Measurements from ENCODE around the gene KCNH1. TPM values are rescaled to one million over a fixed set of nuclear protein-coding genes. Genes with fewer than 3 reads are reported as not detected.
A peak's percentile ranks its signal among the peaks of the same experiment; 100 is the strongest.

Gene KCNH1
- total RNA-seq, 4 donors from 2014 or later = 0.53 to 16.5 (median 2.4) TPM

DNA sequence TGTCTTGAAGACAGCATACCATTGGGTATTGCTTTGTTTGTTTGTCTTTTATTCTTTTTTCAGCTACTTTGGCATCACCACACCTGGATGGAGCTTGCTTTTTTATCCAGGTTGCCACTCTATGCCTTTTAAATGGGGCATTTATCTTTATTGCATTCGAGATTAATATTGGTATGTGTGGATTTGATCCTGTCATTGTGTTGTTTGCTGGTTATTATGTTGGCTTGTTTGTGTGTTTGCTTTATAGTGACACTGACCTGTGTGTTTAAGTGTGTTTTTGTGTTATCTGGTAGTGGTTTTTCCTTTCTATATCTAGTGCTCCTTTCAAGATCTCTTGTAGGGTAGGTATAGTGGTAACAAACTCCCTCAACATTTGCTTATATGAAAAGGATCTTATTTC, 24.9 kb upstream of the KCNH1 start:
- no peak overlapping the region for H3K4me3 ChIP-seq
- no peak for TF ChIP-seq POLR2A (IDR thresholded peaks at IDR 0.05)
- TF ChIP-seq, protein P1, sequence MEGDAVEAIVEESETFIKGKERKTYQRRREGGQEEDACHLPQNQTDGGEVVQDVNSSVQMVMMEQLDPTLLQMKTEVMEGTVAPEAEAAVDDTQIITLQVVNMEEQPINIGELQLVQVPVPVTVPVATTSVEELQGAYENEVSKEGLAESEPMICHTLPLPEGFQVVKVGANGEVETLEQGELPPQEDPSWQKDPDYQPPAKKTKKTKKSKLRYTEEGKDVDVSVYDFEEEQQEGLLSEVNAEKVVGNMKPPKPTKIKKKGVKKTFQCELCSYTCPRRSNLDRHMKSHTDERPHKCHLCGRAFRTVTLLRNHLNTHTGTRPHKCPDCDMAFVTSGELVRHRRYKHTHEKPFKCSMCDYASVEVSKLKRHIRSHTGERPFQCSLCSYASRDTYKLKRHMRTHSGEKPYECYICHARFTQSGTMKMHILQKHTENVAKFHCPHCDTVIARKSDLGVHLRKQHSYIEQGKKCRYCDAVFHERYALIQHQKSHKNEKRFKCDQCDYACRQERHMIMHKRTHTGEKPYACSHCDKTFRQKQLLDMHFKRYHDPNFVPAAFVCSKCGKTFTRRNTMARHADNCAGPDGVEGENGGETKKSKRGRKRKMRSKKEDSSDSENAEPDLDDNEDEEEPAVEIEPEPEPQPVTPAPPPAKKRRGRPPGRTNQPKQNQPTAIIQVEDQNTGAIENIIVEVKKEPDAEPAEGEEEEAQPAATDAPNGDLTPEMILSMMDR (IDR thresholded peaks at IDR 0.05) = no peak
- H3K27ac ChIP-seq = no peak overlapping the region
- peaks cover 0 to 5% (median 2%) of the 10 kb centered on the region in 4 donors for H3K9me3 ChIP-seq
- H3K27me3 ChIP-seq = no peaks in the 10 kb centered on the region
- no peak for DNase-seq
- H3K4me1 ChIP-seq = no peaks in the 10 kb centered on the region
- H3K36me3 ChIP-seq = no peaks in the 10 kb centered on the region

DNA sequence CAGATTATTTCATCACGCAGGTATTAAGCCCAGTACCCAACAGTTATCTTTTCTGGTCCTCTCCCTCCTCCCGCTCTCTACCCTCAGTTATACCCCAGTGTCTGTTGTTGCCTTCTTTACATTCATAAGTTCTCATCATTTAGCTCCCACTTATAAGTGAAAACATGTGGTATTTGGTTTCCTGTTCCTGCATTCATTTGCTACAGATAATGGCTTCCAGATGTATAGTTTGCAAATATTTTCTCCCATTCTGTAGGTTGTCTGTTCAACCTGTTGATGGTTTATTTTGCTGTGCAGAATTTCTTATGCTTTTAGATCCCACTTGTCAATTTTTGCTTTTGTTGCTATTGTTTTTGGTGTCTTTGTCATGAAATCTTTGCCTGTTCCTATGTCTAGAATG, 21.1 kb upstream of the KCNH1 start:
- Histone ChIP-seq H3K4me3 (no peak overlapping the region), H3K4me1 (no peaks in the 10 kb centered on the region), H3K27ac (no peak overlapping the region), H3K27me3 (no peaks in the 10 kb centered on the region), H3K9me3 (peaks cover 0 to 5% (median 2%) of the 10 kb centered on the region in 4 donors), H3K36me3 (no peaks in the 10 kb centered on the region)
- no peak for DNase-seq
- TF ChIP-seq, protein P1 (IDR thresholded peaks at IDR 0.05) = no peak
- no peak for TF ChIP-seq POLR2A (IDR thresholded peaks at IDR 0.05)

DNA sequence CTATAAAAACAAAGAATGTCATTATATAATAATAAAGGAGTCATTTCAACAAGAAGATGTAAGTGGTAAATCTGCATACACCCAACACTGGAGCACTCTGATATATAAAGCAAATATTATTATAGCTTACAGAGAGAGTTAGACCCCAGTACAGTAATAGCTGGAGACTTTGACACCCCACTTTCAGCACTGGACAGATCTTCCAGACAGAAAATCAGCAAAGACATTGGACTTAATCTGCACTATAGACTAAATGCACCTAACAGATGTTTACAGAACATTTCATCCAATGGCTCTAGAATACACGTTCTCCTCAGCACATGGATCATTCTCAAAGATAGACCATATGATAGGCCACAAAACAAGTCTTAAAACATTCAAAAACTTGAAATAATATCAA, 20.0 kb upstream of the KCNH1 start:
- TF ChIP-seq, protein P1 (IDR thresholded peaks at IDR 0.05) = no peak
- TF ChIP-seq POLR2A (IDR thresholded peaks at IDR 0.05) = no peak
- Histone ChIP-seq H3K9me3 (peaks cover 0 to 5% (median 2%) of the 10 kb centered on the region in 4 donors), H3K4me1 (no peaks in the 10 kb centered on the region), H3K27ac (no peak overlapping the region), H3K27me3 (no peaks in the 10 kb centered on the region), H3K4me3 (no peak overlapping the region), H3K36me3 (no peaks in the 10 kb centered on the region)
- no peak for DNase-seq

DNA sequence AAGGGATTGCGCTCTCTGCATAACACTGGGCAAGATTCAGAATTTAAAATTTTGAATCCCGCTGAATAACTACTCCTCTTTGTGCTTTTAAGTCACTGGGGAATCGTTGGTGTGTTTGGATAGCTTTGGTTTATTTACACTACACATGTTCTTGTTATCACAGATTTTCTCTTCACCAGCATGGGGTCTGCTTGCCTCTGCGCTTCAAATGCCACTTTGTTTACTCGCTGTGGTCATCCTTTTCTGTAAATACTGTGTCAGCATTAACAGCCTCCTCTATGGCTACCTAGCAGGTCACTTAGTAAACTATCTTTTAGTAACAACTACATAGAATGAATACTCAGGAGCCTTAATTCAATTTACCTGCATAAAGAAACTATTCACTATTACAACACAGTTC, 14.4 kb upstream of the KCNH1 start:
- H3K36me3 ChIP-seq = no peaks in the 10 kb centered on the region
- no peaks in the 10 kb centered on the region for H3K9me3 ChIP-seq
- TF ChIP-seq, protein P1 (IDR thresholded peaks at IDR 0.05) = no peak
- no peak for TF ChIP-seq POLR2A (IDR thresholded peaks at IDR 0.05)
- H3K27me3 ChIP-seq = no peaks in the 10 kb centered on the region
- H3K4me3 ChIP-seq = no peak overlapping the region
- no peak for DNase-seq
- no peaks in the 10 kb centered on the region for H3K4me1 ChIP-seq
- H3K27ac ChIP-seq = no peak overlapping the region

DNA sequence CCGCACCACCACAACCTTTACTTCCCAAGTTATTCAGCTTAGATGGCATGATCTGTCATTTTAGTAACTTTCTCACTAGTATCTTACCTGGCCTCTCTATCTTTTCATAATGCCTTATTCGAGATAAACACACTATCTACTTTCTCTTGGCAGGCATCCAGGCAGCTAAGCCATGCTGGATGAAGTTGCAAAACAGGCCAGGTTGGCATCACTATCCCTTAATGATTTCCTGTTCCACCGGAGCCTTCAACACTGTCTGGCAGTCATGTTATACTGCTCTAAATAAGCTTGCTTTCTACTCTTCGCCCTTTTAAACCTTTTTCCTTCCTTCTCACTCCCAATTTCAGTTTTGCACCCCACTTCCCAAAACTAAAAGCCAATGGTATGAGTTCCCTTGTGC, 12.0 kb upstream of the KCNH1 start:
- Histone ChIP-seq H3K36me3 (no peaks in the 10 kb centered on the region), H3K9me3 (no peaks in the 10 kb centered on the region), H3K4me1 (no peaks in the 10 kb centered on the region), H3K4me3 (no peak overlapping the region), H3K27ac (no peak overlapping the region), H3K27me3 (no peaks in the 10 kb centered on the region)
- TF ChIP-seq POLR2A (IDR thresholded peaks at IDR 0.05) = no peak
- TF ChIP-seq, protein P1 (IDR thresholded peaks at IDR 0.05) = no peak
- no peak for DNase-seq

DNA sequence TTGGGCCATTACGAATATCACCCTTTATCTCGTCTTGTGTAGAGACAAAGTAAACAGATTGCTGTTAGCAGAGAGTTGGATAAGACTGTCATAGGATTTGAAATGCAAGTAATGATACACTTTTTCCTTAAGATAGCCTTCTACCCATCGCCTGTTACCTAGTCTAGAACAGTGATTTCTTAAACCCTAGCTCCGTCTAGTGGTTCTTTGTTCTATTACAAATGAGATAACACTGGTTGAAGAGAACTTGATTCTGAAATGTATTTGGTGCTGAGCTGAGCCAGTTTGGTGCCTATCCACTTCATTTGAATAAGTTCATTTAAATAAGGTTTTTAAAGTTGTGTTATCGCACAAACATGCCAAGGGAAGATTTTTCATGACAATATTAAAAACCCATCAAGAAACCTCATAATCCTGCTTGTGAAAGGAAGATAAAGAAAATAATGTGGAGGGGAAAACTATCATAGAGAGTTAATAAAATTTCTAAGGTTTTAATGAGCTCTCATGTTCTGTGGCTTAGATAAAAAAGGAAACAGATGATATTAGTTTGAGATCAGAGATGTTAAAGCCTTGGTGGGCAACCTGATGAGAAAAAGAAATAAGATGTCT, 1.5 kb upstream of the KCNH1 start:
- no peaks in the 10 kb centered on the region for H3K36me3 ChIP-seq
- H3K4me3 ChIP-seq = no peak overlapping the region
- no peak for TF ChIP-seq POLR2A (IDR thresholded peaks at IDR 0.05)
- TF ChIP-seq, protein P1 (IDR thresholded peaks at IDR 0.05) = peak in 5 of 6 experiments; percentile 5 to 61 (median 57)
- peaks cover 0 to 14% (median 0%) of the 10 kb centered on the region in 4 donors for H3K4me1 ChIP-seq
- H3K27me3 ChIP-seq = peaks cover 0 to 9% of the 10 kb centered on the region in 2 donors
- H3K9me3 ChIP-seq = no peaks in the 10 kb centered on the region
- H3K27ac ChIP-seq = no peak overlapping the region
- no peak for DNase-seq

Data from Peyer's patch (tissue), 4 donors.